NCI-H460 (cell line): ENCODE data around the gene EXOC3. TPM values are rescaled to one million over a fixed set of nuclear protein-coding genes. Genes with fewer than 3 reads are reported as not detected.
"Not testable (repeated sequence)": the region's sequence is repeated elsewhere in the genome, so short reads cannot be mapped to it uniquely, and the experiment has no call there.

Source experiments
- DNase-seq: peaks from one replicate; pipeline ENCODE4 v3.0.0-alpha.2; 2016; ENCODE audit warnings: low read depth; ENCODE audit errors: extremely low read depth
- total RNA-seq: library from RNA; depleted of rRNA; stranded (reverse); fragments of >200 nt; shearing (Covaris generic); gene quantifications from 2 replicates; pipeline ENCODE4 v1.2.3, GENCODE V29; 2014

Gene EXOC3
- total RNA-seq, 1 experiment from 2014 or later = 31.0 TPM

DNA sequence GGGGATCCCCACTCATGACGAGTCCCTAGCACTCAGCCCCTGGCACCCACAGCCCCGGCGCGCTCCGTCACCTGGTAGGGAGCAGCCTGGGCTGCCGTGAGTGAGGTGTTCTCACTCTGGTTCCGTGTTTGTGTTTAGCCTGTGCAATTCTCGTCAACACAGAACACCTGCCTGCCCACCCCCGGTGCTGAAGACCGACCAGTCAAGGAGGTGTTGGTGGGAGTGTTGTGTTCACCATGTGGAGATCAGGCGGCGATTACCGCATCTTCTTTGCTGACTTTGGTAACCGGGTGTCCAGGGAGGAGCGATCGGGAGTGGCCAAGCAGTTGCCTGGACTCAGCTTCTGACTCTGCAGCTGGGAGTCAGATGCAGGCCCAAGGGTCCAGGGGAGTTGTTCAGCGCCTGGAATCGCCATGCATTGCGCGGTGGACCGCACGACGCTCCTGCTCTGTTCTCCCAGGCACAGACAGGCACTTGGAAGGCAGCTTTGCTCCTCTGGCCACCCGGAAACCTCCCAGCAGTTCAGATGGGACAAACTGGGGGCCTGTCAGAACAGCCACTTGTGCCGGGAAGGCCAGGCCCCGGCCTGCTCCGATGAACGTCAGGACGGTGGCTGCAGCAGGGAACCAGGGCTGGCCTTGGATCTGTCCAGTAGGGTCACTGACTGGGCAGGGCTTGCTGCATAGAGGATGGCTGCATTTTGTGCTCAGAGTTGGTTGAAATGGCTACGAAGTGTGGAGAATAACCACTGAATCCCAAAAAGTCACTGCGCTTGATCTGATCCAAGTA lies 28.2 kb downstream of the EXOC3 start:
- no peak for DNase-seq

- no peak for DNase-seq
Measured at GRCh38 chr5:471750-472058, 28.7 kb downstream of the EXOC3 start.

DNA sequence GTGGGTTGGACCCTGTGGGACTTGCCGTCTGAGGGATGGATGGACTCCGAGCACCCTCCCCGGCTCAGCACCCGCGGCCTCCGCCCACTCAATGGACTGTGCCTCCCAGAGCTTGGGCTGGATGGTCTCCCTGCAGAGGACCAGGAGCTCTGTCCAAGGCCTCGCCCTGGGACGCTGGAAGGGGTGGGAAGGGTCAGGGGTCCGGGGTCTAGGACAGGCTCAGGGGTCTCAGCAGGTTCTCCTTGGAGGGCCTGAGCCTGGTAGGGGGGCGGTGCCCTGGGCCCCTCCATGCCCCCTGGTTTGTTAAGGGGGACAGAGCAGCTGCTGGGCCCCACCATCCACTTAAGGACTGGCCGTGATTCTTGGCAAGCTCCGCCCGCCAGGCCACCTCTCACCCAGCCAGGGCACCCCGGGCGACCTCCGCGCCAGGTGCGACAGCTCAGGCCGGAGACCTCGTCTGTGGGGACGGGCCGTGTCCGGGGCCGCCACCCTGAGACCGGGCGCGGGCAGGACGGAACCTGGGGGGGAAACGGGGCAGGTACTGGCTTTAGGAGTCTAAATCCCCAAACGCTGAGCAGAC lies 29.2 kb downstream of the EXOC3 start:
- no peak for DNase-seq

DNA sequence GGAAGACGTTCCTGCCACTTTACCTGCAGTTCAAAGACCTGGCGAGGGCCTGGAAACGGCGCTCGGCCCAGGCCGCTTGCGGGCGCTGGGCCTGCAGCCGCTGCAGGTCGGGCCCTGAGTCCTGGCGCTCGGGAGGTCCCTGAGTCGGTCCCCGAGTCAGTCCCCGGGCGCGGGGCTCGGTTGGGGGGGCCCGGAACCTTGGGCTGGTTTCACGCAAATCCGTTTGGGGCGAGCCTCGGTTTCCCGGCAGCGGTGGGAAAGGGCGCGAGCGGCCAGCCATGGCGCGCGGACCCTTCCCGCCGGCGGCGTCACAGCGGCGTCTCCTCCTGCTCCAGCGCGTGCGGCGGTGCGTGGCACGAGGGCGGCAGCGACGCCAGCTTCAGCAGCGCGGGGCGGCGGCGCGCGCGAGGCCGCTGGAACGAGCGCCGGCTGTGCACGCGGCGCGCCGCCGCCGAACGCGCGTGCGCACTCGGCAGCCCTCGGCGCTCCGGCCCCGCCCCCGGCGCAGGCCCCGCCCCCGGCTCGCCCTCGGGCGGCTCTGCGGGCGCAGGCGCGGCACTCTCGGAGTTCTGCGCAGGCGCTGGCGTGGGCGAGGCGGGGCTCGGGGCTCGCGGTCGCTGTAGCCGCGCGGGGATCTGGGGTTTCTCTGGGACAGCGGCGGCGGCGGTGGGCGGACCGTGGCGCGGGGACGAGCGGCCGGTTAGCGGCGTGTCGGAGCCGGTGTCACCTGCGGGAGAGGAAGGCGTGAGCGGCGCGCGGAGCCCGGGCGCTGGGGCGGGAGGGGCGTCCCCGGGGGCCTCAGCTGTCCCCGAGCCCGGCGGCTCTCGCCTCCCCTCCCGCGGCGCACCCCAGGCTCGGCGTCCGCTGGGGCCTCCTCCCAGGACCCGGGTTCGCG lies 29.9 kb downstream of the EXOC3 start:
- DNase-seq = peak; percentile 80

DNA sequence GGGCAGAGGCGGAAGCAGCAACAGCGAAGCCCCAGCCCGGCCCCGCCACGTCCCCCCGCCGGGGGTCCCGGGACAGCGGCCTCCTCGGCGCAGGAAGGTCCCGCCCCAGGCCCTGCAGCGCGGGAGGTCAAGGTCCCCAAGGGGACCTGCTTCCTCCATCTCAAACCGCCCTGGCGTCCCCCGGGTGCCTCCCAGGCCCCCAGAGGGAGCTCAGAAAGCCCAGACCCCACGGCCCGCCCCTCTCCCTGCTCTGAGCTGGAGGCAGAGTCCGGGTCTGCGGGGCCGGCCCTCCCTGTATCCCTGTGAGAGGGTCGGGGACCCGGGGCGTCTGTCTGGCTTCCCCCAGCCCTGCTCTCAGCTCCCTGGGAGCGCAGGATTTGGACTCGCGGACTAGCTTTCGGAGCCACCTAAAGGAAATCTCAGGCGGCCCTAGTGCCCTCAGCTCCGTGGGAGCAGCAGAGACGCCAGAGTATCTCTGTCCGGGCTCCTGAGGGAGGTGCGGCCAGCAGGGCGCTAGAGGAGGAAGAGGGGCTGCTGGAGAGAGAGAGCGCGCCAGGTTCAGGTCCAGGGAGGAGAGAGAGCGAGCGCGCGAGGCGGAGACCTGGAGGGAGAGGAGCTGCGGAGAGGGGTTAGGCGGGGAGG lies 30.7 kb downstream of the EXOC3 start:
- no peak for DNase-seq

- not testable (repeated sequence) for DNase-seq
Measured at GRCh38 chr5:474232-474839, 31.4 kb downstream of the EXOC3 start.

DNA sequence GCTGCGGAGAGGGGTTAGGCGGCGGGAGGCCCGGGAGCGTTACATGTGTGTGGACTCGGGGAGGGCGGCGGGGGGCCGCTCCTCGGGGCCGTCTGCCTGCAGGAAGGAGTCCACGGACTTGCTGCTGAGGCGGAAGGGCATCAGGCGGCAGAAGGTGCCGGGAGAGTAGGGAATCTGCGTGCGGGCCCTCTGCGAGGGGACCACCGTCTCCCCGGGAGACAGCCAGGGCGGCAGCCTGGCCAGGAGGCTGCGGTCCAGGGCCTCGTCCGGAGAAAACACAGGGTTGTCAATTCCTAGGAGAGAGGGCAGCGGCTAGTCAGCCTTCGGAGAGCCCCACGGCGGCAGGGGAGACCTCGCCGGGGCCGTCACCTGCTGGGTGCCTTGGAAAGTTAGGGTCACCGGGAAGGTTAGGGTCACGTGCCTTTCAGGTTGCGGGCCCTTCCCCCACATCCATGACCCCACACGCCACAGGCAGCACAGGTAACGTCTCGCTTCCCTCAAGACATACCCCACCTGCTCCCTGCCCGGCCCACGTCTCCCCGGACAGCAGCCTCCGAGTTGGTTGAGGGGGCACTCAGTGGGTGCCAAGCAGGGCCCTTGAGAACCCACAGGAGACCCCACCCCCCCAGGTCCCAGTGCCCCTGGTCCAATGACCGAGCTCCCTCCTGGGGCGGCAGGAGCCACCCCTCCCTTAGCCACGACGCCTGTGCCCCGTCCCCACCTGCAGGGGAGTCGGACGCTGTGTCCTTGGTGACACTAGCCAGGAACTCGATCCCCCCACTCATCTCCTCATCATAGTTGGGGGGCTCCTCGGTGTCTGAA lies 32.1 kb downstream of the EXOC3 start:
- DNase-seq = no peak

DNA sequence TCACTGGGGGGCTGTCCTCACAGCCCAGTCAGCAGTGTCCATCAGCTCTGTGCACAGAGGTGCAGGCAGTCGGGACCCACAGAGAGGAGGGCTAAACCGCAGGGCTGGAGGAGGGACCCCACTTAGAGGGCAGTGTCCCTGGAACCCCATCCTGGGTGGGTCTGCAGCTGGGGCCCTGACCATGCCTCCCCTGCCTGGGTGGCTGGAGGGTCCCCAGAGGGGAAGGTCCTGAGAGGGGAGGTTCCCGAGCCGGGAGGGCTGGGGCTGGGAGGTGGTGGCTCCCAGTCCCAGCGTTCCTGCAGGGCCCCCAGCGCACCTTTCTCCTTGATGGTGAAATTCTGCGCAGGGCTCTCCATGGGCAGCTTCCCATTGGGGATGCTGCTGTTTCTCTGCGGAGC lies 32.7 kb downstream of the EXOC3 start:
- DNase-seq = no peak

DNA sequence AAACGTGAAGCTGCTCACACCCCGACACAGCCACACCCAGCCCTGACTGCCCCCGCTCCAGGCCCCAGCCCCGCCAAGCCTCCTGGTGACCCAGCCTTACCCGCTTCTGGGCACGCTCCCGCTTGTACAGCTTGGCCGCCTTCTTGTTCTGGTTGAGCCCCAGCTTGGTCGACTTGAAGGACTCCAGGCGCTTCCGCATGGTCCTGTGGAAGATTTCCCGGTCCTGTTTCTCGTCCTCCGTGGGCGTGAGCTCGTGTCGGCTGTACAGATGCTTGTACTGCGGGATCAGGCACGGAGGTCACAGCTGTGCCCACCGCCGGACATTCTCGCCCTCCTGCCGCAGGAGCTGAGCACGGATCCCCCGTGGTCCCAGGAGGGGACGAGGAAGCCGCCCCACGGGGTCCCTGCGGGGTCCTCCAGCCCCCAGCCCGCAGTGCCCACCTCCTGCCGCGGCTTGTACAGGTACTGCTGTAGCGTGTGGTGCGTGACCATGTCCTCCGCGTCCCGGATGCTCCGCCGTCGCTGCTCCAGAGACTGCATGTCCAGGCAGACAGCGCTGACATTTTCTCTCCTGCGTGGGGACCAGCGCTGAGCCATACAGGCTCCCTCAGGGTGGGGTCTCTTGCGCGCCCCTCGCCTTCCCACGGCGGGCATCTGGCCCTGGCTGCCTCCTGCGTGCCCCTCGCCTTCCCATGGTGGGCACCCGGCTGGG lies 33.3 kb downstream of the EXOC3 start:
- DNase-seq = no peak

- no peak for DNase-seq
Measured at GRCh38 chr5:476814-477175, 33.8 kb downstream of the EXOC3 start.

- DNase-seq = no peak
Measured at GRCh38 chr5:477247-477646, 34.3 kb downstream of the EXOC3 start.

DNA sequence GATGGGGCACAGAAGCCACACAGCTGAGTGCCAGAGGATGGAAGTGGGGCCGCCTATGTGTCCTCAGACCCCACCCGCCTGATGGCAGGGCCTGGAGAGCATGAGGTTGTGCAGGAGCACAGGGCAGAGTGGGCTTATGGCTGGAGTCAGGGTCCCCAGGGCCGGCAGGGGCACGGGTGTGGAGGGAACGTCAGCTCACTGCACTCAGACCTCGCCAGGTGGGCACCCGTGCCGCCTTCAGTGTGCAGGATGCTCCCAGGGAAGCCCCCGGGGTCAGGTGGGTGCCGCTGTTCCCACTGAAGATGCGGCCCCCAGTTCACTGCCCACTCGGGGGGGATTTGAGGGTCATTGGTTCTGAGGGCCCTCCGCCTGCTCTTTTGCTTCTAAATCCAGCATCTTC lies 34.9 kb downstream of the EXOC3 start:
- no peak for DNase-seq

DNA sequence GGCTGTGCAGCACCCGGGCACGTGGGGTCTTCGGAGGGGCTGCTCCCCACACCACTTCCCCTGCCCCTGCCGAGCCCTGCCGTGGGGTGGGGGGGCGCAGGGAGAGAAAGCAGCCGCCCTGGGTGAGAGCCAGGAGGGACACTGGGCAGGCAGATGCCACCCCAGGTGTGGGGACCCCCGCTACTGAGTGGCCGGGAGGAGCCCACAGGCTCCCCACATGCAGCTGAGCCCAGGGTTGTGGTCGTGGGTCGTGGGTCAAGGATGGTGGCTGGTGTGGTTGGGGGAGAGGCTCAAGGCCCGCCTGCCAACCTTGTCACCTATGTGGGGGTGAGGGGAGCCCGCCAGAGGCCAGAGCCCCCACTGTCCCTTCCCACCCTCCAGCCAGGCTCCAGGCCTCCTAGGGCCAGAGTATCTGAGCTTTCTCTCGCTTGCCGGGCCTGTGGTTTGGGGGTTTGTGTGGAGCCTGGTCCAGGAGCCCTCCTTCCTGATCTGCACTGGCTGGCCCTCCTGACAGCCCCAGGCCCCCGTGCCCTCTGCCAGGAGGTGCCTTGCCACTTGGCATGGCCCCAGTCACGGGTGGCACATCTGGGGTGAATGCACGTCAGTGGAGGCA lies 35.5 kb downstream of the EXOC3 start:
- no peak for DNase-seq

- no peak for DNase-seq
Measured at GRCh38 chr5:478982-479535, 36.1 kb downstream of the EXOC3 start.

GRCh38 chr5:479566-480319 lies 36.8 kb downstream of the EXOC3 start:
- DNase-seq = no peak

GRCh38 chr5:481347-481746 lies 38.4 kb downstream of the EXOC3 start:
- DNase-seq = no peak

DNA sequence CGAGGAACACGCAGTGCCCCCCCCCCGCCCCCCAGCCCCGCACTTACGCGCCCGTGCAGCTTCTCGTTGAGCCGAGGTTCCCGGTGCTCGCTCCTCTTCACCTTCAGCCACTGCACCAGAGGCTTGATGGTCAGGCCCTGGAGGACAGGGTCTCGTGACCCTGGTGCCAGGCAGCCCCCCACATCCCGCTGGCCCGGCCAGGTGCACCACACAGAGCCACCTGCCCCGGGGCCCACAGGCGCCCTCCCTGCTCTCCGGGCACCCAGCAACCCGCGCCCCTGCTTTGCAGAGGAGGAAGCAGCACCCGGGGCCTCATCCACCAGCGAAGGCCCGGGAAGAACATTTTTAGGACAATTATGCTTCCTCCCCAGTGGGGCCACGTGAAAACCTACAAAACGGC lies 39.0 kb downstream of the EXOC3 start:
- no peak for DNase-seq

- no peak for DNase-seq
Measured at GRCh38 chr5:482506-482905, 39.5 kb downstream of the EXOC3 start.
